Measurements from ENCODE around the gene RPS6KB2.

RPS6KB2 gene

DNA sequence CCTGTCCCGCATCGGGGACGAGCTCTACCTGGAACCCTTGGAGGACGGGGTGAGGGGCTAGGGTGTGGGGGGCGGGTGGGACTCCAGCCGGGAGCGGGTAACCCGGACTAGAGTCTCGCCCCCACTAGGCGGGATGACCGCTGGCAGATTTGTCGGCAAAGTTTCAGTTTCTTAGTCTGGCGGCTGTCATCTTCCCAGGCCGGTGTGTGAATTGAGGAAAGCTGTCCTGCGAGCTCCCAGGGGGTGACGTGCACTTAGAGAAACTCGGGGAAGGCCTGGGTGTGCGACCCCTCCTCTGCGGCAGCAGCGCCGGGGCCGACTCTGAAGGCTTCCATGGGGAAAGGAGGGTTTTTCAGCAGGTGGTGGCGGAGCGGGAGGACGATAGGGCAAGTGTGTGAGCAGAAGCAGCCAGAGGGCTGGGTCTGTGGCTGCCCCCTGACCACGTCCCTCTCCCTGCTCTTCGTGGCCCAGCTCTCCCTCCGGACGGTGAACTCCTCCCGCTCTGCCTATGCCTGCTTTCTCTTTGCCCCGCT is 36.0 kb upstream of the RPS6KB2 start:
- Mint-ChIP-seq H3K27me3 (no peaks in the 10 kb centered on the region), H3K4me3 (peak overlapping the region; percentile 94 to 96), H3K36me3 (peaks cover 15 to 19% of the 10 kb centered on the region in 2 donors), H3K4me1 (peaks cover 34 to 60% of the 10 kb centered on the region in 2 donors), H3K9me3 (no peaks in the 10 kb centered on the region), H3K27ac (peak overlapping the region; percentile 92)
- ATAC-seq (replicated peaks) (peak; percentile 6 to 9), DNase-seq (no peak)

DNA sequence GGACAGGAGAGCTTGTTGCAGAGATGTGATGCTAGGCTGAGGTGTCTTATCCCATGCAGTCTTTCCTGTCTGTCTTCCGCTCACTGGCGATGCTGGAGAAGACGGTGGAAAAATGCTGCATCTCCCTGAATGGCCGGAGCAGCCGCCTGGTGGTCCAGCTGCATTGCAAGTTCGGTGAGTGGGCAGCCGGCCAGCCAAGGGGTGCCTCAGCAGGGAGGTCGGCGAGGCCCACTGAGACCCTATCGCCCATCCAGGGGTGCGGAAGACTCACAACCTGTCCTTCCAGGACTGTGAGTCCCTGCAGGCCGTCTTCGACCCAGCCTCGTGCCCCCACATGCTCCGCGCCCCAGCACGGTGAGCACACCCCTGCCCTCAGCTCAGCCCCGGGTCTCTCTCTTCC is 34.9 kb upstream of the RPS6KB2 start:
- Mint-ChIP-seq H3K27me3 (no peaks in the 10 kb centered on the region), H3K36me3 (peaks cover 25% of the 10 kb centered on the region in 2 donors), H3K9me3 (no peaks in the 10 kb centered on the region), H3K4me3 (peak overlapping the region; percentile 18 to 32), H3K27ac (no peak overlapping the region), H3K4me1 (peaks cover 40 to 67% of the 10 kb centered on the region in 2 donors)
- no peak for ATAC-seq (replicated peaks)
- DNase-seq, result no peak

DNA sequence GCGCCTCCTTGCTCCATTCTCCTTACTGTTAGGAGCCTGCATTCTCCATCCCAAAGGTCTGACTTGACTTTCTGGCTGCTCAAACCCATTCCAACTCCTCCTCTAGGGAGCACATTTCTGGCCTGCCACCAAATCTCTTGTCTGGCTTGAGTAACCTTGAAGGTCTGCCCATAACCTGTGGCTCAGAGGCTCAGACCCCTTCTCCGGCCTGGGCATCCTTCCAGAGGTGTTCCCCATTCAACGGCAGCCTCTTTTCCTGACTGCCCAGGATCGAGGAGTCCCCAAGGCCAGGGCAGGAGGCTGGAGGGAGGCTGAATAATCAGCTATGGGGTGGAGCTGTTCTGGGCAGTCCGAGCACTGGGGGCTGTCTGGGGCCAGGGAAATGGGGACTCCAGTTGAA is 34.3 kb upstream of the RPS6KB2 start:
- H3K9me3 Mint-ChIP-seq, result no peaks in the 10 kb centered on the region
- DNase-seq (no peak), ATAC-seq (replicated peaks) (no peak)
- peak overlapping the region; percentile 18 to 32 for H3K4me3 Mint-ChIP-seq
- H3K27ac Mint-ChIP-seq, result no peak overlapping the region
- H3K36me3 Mint-ChIP-seq, result peaks cover 25 to 26% of the 10 kb centered on the region in 2 donors
- no peaks in the 10 kb centered on the region for H3K27me3 Mint-ChIP-seq
- H3K4me1 Mint-ChIP-seq, result peaks cover 37 to 68% of the 10 kb centered on the region in 2 donors

DNA sequence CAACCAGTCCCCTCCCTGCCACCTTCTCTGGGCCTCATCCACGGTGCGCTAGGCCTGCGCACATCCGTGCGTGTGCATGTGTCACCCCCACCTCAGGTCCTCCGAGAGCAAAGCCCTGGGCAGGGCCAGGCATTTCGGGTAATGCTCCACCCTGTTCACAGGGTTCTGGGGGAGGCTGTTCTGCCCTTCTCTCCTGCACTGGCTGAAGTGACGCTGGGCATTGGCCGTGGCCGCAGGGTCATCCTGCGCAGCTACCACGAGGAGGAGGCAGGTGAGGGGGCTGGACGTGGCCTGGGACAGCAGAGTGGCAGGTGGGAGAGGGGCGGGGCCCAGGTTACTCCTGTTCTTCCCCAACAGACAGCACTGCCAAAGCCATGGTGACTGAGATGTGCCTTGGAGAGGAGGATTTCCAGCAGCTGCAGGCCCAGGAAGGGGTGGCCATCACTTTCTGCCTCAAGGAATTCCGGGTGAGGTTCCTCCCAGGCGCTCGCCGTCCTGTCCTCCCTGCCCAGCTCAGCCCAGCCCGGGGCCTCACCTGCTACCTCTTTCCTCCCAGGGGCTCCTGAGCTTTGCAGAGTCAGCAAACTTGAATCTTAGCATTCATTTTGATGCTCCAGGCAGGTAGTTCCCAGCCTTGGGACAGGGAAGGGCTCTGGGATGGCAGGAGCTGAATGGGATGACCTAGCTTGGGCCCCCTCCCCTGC is 32.6 kb upstream of the RPS6KB2 start:
- Mint-ChIP-seq H3K27me3 (no peaks in the 10 kb centered on the region), H3K9me3 (no peaks in the 10 kb centered on the region), H3K4me1 (peaks cover 34 to 64% of the 10 kb centered on the region in 2 donors), H3K27ac (peak overlapping the region; percentile 79), H3K36me3 (peaks cover 33 to 34% of the 10 kb centered on the region in 2 donors), H3K4me3 (no peak overlapping the region)
- DNase-seq (no peak), ATAC-seq (replicated peaks) (no peak)

DNA sequence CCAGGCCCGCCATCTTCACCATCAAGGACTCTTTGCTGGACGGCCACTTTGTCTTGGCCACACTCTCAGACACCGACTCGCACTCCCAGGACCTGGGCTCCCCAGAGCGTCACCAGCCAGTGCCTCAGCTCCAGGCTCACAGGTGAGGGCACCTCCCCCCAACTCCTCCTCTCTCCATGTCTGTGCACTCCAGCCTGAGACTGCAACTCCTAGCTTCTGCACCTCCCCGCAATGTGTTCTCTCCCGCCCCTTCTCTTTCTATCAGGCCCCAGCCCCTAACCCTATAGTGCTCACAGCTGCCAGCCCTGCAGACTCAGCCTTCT is 32.1 kb upstream of the RPS6KB2 start:
- ATAC-seq (replicated peaks), result no peak
- H3K4me3 Mint-ChIP-seq, result no peak overlapping the region
- H3K36me3 Mint-ChIP-seq, result peaks cover 34 to 35% of the 10 kb centered on the region in 2 donors
- H3K27ac Mint-ChIP-seq, result no peak overlapping the region
- peaks cover 32 to 62% of the 10 kb centered on the region in 2 donors for H3K4me1 Mint-ChIP-seq
- no peaks in the 10 kb centered on the region for H3K9me3 Mint-ChIP-seq
- H3K27me3 Mint-ChIP-seq, result no peaks in the 10 kb centered on the region
- no peak for DNase-seq

DNA sequence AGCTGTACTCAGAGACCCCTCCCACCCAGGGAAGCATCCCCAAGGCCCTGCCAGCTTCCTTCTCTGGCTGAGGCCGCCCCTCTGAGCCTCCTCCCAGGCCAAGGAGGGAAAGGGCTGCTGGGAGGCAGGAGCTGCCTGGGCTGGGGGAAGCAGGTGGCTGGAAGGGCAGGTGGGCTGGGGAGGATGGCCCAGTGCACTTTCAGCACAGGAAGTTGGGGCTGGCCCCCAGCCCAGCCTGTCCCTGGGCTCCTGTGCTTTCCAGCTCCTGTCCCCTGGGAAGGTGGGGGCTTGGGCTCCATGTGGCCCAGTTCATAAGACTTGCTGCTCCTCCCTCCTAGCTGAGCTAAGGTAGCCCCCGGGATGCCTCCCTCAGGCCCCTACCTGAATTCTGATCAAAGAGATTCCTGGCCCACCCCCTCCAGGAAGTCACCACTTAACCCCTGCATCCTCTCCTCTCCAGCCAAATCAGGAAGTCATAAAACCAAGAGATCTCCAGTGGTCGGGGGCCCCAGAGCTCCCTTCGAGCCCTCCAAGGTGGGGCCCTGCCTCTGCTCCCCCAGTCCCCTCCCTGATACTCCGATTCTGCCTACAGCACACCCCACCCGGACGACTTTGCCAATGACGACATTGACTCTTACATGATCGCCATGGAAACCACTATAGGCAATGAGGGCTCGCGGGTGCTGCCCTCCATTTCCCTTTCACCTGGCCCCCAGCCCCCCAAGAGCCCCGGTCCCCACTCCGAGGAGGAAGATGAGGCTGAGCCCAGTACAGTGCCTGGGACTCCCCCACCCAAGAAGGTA is 31.5 kb upstream of the RPS6KB2 start:
- H3K27ac Mint-ChIP-seq, result peak overlapping the region; percentile 84
- no peak overlapping the region for H3K4me3 Mint-ChIP-seq
- ATAC-seq (replicated peaks), result no peak
- H3K9me3 Mint-ChIP-seq, result no peaks in the 10 kb centered on the region
- H3K27me3 Mint-ChIP-seq, result no peaks in the 10 kb centered on the region
- peaks cover 34 to 35% of the 10 kb centered on the region in 2 donors for H3K36me3 Mint-ChIP-seq
- DNase-seq, result no peak
- H3K4me1 Mint-ChIP-seq, result peaks cover 31 to 57% of the 10 kb centered on the region in 2 donors

DNA sequence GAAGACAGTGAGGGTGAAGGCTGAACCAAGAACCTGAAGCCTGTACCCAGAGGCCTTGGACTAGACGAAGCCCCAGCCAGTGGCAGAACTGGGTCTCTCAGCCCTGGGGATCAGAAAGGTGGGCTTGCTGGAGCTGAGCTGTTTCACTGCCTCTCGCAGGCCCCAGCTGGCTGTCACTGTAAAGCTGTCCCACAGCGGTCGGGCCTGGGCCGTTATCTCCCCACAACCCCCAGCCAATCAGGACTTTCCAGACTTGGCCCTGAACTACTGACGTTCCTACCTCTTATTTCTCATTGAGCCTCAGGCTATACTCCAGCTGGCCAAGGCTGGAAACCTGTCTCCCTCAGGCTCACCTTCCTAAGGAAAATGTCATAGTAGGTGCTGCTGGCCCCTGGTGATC is 30.8 kb upstream of the RPS6KB2 start:
- ATAC-seq (replicated peaks) (no peak), DNase-seq (no peak)
- Mint-ChIP-seq H3K9me3 (no peaks in the 10 kb centered on the region), H3K36me3 (peaks cover 34 to 35% of the 10 kb centered on the region in 2 donors), H3K27ac (peak overlapping the region; percentile 72), H3K27me3 (no peaks in the 10 kb centered on the region), H3K4me1 (peaks cover 28 to 53% of the 10 kb centered on the region in 2 donors), H3K4me3 (no peak overlapping the region)

DNA sequence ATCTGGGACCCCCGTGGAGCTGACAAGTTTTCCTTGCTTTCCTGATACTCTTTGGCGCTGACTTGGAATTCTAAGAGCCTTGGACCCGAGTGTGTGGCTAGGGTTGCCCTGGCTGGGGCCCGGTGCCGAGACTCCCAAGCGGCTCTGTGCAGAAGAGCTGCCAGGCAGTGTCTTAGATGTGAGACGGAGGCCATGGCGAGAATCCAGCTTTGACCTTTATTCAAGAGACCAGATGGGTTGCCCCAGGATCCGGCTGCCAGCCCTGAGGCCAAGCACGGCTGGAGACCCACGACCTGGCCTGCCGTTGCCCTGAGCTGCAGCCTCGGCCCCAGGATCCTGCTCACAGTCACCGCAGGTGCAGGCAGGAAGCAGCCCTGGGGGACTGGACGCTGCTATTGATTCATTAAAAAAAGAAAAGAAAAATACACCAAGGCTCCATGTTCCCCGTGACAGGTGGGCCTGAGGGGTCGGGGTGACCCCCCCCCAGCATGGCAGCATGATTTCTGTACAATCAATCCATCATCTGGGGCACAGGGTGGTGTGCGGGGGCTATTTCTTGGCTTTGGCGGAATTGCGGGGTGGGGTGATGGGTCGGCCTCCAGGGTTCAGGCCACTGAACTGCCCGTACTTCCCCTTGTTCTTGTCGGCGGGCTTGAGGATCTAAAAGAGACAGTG is 30.2 kb upstream of the RPS6KB2 start:
- Mint-ChIP-seq H3K9me3 (no peaks in the 10 kb centered on the region), H3K4me1 (peaks cover 25 to 51% of the 10 kb centered on the region in 2 donors), H3K36me3 (peaks cover 32 to 35% of the 10 kb centered on the region in 2 donors), H3K27ac (peak overlapping the region; percentile 72), H3K4me3 (no peak overlapping the region), H3K27me3 (no peaks in the 10 kb centered on the region)
- DNase-seq (no peak), ATAC-seq (replicated peaks) (no peak)

DNA sequence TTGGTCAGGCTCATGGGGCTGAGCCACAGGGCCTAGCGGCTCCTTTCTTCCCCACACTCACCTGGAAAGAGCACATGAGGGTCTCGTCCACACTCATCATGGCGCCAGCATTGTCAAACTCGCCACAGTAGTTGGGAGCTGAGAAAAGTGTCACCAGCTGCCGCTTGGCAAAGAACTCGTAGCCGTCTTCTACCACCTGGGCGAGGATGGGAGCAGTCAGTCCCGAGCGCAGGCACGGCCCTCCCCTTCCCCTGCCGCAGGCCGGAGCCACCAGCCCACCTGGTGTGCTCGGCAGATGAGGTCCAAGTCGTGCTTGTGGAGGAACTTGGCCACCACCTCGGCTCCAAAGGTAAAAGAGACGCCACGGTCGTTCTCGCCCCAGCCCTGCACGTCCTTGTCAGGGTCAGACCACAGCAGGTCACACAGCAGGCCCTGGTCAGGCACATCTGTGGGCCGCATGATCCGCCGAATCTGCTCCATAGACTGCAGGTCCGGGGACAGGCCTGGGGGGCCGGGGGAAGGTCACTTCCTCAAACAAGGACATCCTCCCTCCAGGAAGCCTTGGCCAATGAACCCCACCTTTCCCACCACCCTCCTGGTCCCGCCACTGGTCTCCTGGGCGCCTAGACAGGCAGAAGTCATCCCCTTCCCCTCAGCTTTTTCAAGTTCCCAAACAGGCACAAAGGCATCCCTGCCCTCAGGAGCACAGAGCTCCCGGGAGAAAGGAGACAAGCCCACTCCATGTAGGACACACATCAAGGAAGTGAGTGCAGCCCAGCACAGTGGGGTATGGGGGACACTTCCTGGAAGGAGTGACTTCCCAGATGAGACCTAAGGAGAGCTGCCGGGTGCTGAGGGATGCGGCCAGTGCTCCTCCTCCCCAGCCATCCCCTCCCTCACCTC is 29.4 kb upstream of the RPS6KB2 start:
- H3K9me3 Mint-ChIP-seq, result no peaks in the 10 kb centered on the region
- peak overlapping the region; percentile 17 to 33 for H3K4me3 Mint-ChIP-seq
- no peak for ATAC-seq (replicated peaks)
- H3K27ac Mint-ChIP-seq, result peak overlapping the region; percentile 47
- H3K4me1 Mint-ChIP-seq, result peaks cover 22 to 51% of the 10 kb centered on the region in 2 donors
- H3K36me3 Mint-ChIP-seq, result peaks cover 31 to 32% of the 10 kb centered on the region in 2 donors
- DNase-seq, result no peak
- no peaks in the 10 kb centered on the region for H3K27me3 Mint-ChIP-seq

DNA sequence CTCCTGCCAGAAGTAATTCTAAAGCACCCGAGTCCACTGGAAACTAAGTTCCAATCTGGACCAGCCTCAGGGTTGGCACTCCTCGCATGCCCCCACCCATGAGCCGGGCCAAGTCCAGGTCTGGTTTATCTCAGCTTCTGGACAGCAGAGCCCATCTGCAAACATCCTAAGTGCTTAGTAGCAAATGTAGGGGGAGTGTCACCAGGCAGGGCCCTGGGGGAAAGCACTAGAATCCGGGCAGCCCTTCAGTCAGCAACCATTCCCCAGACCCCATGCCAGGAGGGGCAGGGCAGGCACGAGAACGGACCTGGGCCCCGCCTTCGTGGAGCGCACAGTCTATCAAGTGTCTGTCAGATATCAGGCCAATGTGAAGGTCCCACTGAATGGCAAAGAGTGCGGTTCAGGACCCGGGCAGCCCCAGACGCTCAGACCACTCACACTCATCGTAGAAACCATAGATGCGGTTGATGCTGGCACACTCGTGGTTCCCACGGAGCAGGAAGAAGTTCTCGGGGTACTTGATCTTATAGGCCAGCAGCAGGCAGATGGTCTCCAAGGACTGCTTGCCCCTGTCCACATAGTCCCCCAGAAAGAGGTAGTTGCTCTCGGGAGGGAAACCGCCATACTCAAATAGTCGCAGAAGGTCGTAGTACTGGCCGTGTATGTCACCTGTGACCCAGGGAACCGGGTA is 27.9 kb upstream of the RPS6KB2 start:
- ATAC-seq (replicated peaks), result no peak
- peak overlapping the region; percentile 86 to 98 for H3K4me3 Mint-ChIP-seq
- DNase-seq, result no peak
- peaks cover 33 to 38% of the 10 kb centered on the region in 2 donors for H3K36me3 Mint-ChIP-seq
- peak overlapping the region; percentile 88 for H3K27ac Mint-ChIP-seq
- no peaks in the 10 kb centered on the region for H3K9me3 Mint-ChIP-seq
- no peaks in the 10 kb centered on the region for H3K27me3 Mint-ChIP-seq
- peaks cover 29 to 65% of the 10 kb centered on the region in 2 donors for H3K4me1 Mint-ChIP-seq

DNA sequence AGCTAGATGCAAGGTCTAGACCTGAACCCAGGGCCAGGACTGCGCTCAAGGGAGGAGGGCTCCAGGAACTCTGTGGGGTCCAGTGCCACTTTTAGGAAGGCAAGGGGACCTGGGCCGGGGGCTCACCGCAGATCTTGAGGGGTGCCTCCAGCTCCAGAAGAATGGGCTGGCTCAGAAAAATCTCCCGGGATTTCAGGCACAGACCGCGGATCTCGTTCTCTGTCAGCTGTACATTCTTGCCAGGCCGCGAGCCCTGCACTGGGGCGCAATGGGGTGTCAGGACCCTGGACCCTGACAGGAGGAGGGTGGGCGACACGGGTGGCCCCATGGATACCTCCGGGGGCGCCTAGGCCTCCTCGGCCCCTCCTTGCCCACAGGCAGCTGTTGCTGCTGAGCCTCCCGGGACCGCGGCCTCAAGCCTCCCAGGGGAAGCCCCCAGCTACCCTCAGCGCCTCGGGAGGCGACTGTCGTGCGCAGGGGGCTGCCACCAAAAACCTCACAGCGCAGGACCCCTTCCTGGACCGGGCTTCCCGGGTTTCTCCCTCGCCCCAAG is 27.3 kb upstream of the RPS6KB2 start:
- H3K36me3 Mint-ChIP-seq, result peaks cover 36 to 40% of the 10 kb centered on the region in 2 donors
- H3K4me3 Mint-ChIP-seq, result peak overlapping the region; percentile 86 to 98
- H3K9me3 Mint-ChIP-seq, result no peaks in the 10 kb centered on the region
- peaks cover 34 to 69% of the 10 kb centered on the region in 2 donors for H3K4me1 Mint-ChIP-seq
- ATAC-seq (replicated peaks) (peak; percentile 27 to 34), DNase-seq (no peak)
- H3K27ac Mint-ChIP-seq, result peak overlapping the region; percentile 88
- H3K27me3 Mint-ChIP-seq, result no peaks in the 10 kb centered on the region

DNA sequence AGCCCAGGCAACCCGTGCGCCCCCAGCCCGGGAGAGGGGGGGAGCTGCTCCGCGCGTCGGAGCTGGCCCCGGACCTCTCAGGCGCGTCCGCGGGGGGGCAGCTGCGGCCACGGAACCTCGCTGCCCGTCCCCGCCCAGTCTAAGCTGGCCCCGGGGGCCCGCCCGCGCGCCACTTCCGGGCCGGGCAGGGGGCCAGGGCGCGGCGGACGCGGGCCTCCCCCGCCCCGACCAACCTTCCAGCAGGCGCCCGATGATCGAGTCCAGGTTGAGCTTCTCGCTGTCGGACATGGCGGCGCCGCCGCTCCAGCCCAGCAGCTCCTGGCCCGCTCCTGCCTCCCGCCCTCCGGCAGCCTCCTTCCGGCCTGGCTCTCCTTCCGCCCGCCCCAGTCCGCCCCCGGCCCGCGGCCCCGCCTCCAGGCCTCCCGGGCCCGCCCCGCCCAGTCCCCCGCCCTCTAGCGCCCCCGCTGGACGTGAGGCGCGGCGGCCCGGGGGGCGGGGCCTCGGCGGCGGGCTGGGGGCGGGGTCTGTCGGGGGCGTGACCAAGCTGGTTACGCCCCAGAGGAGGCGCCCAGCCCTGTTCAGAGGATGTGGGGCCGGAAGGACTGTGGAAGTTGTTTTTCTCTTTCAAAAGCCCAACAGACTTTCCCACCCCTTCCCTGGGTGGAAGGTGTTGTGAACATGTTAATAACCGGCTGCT is 26.7 kb upstream of the RPS6KB2 start, which contains the start of gene PPP1CA:
TSS of gene PPP1CA (minus strand) at position 364 of the 697 bp plus-strand sequence. CDS start at position 288, 76 bp downstream.
- Mint-ChIP-seq H3K27ac (peak within 1 kb of the TSS; percentile 90), H3K4me3 (peak within 1 kb of the TSS; percentile 86 to 98), H3K27me3 (no peaks in the 10 kb centered on the region), H3K36me3 (peaks cover 41% of the 10 kb centered on the region in 2 donors), H3K4me1 (peaks cover 37 to 69% of the 10 kb centered on the region in 2 donors), H3K9me3 (no peaks in the 10 kb centered on the region)
- DNase-seq (peak; percentile 86), ATAC-seq (replicated peaks) (peak; percentile 75 to 82)

Measured in stimulated activated naive B cell treated with anti-CD40 and anti-IgM and Interleukin-4, amounts not matched to agents 10 μg/mL and 1 μg/mL and 100 μg/mL, for 72 hours (primary cell).